ENCODE measurements around the gene ACOX2. TPM values are rescaled to one million over a fixed set of nuclear protein-coding genes. Genes with fewer than 3 reads are reported as not detected.

Gene ACOX2
- total and polyA plus RNA-seq, 2 of the 8 experiments (the other 6 are each of a cell fraction or from before 2014, with no cell fraction given), result 3.2 to 9.2 TPM

- H3K27me3 ChIP-seq (replicated peaks in 1 of 4; ENCODE audit: control insufficient read depth in 3 of 4, extremely low read depth in 1 of 4, insufficient read depth in 3 of 4, low read length in 3 of 4), result peaks cover 0 to 1% (median 0%) of the 10 kb centered on the region in 4 experiments; a peak in 1 of 7 replicates
- H3K23me2 ChIP-seq (ENCODE audit: low read depth, low read length), result no peaks in the 10 kb centered on the region
- H3K27ac ChIP-seq (ENCODE audit: low read depth, low read length), result no peak overlapping the region
- H3K23ac ChIP-seq (ENCODE audit: insufficient read length), result no peak overlapping the region
- DNase-seq (ENCODE audit: low read depth in 1 of 2, low spot score in 2 of 2) (no peak), FAIRE-seq (no peak)
- no peak overlapping the region for H2AK5ac ChIP-seq (ENCODE audit: low read depth, low read length)
- H3K9ac ChIP-seq (replicated peaks in 1 of 4; ENCODE audit: extremely low read depth in 1 of 4, low read depth in 3 of 4, low read length in 3 of 4), result no peak overlapping the region
- H4K91ac ChIP-seq (replicated peaks; ENCODE audit: insufficient read length, low read length), result no peak overlapping the region
- no peak overlapping the region for H2BK12ac ChIP-seq (ENCODE audit: low read depth, low read length)
- no peak overlapping the region for H2BK15ac ChIP-seq (ENCODE audit: low read length)
- ChIA-PET POLR2A (ENCODE audit: partially characterized antibody) (interaction anchor here (1.0 to 1.4 kb wide), 3 partner anchors 14 to 201 kb away, joined by 3 to 5 read pairs (median 5); no protein-coding TSS in a partner anchor), CTCF (ENCODE audit: partially characterized antibody) (interaction anchor here (1.1 to 1.6 kb wide), 2 partner anchors 21 to 320 kb away, joined by 3 to 5 read pairs; no protein-coding TSS in a partner anchor)
- no peak overlapping the region for H3K18ac ChIP-seq (ENCODE audit: extremely low read depth, low read length)
- H2BK5ac ChIP-seq (ENCODE audit: low read depth, low read length), result no peak overlapping the region
- H3K9me3 ChIP-seq (ENCODE audit: insufficient read depth in 2 of 2, low read depth in 1 of 2, low read length in 1 of 2), result no peaks in the 10 kb centered on the region
- 74% methylated on average over 6 of the region's 6 CpGs; no CpG with 5 or more reads in 1 of the 2 experiments for WGBS, 2 experiments (ENCODE audit: extremely low coverage in 1 of 2, insufficient coverage in 1 of 2, insufficient read length in 1 of 2, insufficient replicate concordance in 2 of 2, low coverage in 1 of 2, low lambda C conversion rate in 2 of 2, missing lambda C conversion rate in 1 of 2)
- no peaks in the 10 kb centered on the region; a peak in 2 of 8 replicates for H3K36me3 ChIP-seq (ENCODE audit: control insufficient read depth in 2 of 4, insufficient read depth in 4 of 4, low read length in 3 of 4)
- TF ChIP-seq SUZ12 (IDR thresholded peaks at IDR 0.05; ENCODE audit: low read length), result no peak
- no peak for TF ChIP-seq E2F6 (IDR thresholded peaks at IDR 0.05)
- no peak for TF ChIP-seq EP300 (IDR thresholded peaks at IDR 0.05; ENCODE audit: borderline replicate concordance in 1 of 2, low read depth in 2 of 2, low read length in 2 of 2)
- no peak for TF ChIP-seq SIRT6 (IDR thresholded peaks at IDR 0.05; ENCODE audit: low read length)
- no peak for TF ChIP-seq CBX8 (IDR thresholded peaks at IDR 0.05; ENCODE audit: borderline replicate concordance, low read depth, low read length)
- no peak for TF ChIP-seq USF2 (IDR thresholded peaks at IDR 0.05; ENCODE audit: low read length)
- no peak for TF ChIP-seq CEBPB (IDR thresholded peaks at IDR 0.05; ENCODE audit: low read depth, low read length)
- no peak for TF ChIP-seq RBBP5 (IDR thresholded peaks at IDR 0.05; ENCODE audit: borderline replicate concordance, low read depth, low read length)
- no peak for TF ChIP-seq RNF2 (IDR thresholded peaks at IDR 0.05; ENCODE audit: borderline replicate concordance, low read depth, low read length, missing control alignments, poor library complexity, severe bottlenecking)
- TF ChIP-seq SP4 (IDR thresholded peaks at IDR 0.05; ENCODE audit: low read length), result no peak
- TF ChIP-seq KDM5A (IDR thresholded peaks at IDR 0.05; ENCODE audit: low read length), result no peak
- no peak for TF ChIP-seq RFX5 (IDR thresholded peaks at IDR 0.05; ENCODE audit: borderline replicate concordance, low read depth, low read length)
- no peak overlapping the region for H4K8ac ChIP-seq (ENCODE audit: extremely low read depth, insufficient read depth, low read length)
- H3K4me3 ChIP-seq (ENCODE audit: extremely low read depth in 1 of 4, insufficient read depth in 2 of 4, low read depth in 3 of 4, low read length in 4 of 4), result no peak overlapping the region
- H3K56ac ChIP-seq (replicated peaks; ENCODE audit: insufficient read length, low read depth, low read length), result no peak overlapping the region
- no peak overlapping the region for H2AFZ ChIP-seq (ENCODE audit: low read length)
- H2BK120ac ChIP-seq (replicated peaks; ENCODE audit: low read depth, low read length), result no peak overlapping the region
- no peak overlapping the region for H2BK20ac ChIP-seq (ENCODE audit: low read length)
- H3K79me2 ChIP-seq (ENCODE audit: control insufficient read depth in 1 of 2, insufficient read depth in 2 of 2, low read length in 2 of 2), result no peaks in the 10 kb centered on the region
- no peak overlapping the region for H4K5ac ChIP-seq (ENCODE audit: insufficient read length, low read depth, low read length)
- H3K4me2 ChIP-seq (ENCODE audit: insufficient read depth in 1 of 2, low read depth in 2 of 2, low read length in 2 of 2), result no peak overlapping the region
- H3K79me1 ChIP-seq (ENCODE audit: low read depth, low read length), result no peaks in the 10 kb centered on the region
- H4K20me1 ChIP-seq (replicated peaks in 1 of 2; ENCODE audit: control insufficient read depth in 1 of 2, insufficient read depth in 2 of 2, low read length in 2 of 2), result no peaks in the 10 kb centered on the region
- H3K14ac ChIP-seq (ENCODE audit: insufficient read length), result no peak overlapping the region
- H3K4me1 ChIP-seq (replicated peaks in 1 of 4; ENCODE audit: control insufficient read depth in 3 of 4, insufficient read depth in 4 of 4, low read length in 3 of 4), result no peaks in the 10 kb centered on the region
- no peak overlapping the region for H3K4ac ChIP-seq (replicated peaks; ENCODE audit: insufficient read length, low read depth, low read length)
Measured at GRCh38 chr3:58508437-58508836, 28.6 kb downstream of the ACOX2 start.

Data from H1 (cell line).